GM21423 (cell line): ENCODE measurements around the gene METTL23.

Experiments used
- ATAC-seq: cut with Tn5 transposase; IDR thresholded peaks from one replicate; pipeline ENCODE4 v1.9.1; 2021; ENCODE audit warnings: mild to moderate bottlenecking, moderate library complexity; ENCODE audit not compliant: unreplicated experiment

Gene METTL23

GRCh38 chr17:76726776-76727718, at the start of gene METTL23:
Gene METTL23, plus strand, starts transcription at chr17:76726839. Its CDS starts 2,872 bp downstream, at chr17:76729711.
- ATAC-seq = peak; percentile 48

DNA sequence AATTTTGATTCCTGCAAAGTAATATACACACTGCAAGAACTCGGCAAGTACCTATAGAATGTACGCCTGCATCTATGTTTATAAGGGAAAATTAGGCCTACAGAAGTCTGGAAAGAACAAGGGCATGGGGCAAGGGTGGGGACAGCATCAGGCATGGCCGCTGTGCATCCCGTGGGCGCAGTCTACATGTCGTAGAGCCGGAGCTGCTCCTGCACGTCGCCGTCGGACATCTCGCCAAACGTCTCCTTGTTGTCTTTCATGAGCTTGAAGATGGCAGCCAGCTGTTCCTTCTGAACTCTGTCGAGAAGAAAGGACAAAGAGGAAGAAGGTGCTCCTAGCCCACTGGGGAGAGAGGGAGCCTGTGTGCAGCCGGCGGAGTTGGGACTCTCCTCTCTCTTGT, 49.2 kb upstream of the METTL23 start:
- ATAC-seq = no peak

GRCh38 chr17:76678330-76678729, 48.3 kb upstream of the METTL23 start:
- ATAC-seq = no peak

- no peak for ATAC-seq
These were observed 47.4 kb upstream of the METTL23 start for GRCh38 chr17:76679239-76679638.

DNA sequence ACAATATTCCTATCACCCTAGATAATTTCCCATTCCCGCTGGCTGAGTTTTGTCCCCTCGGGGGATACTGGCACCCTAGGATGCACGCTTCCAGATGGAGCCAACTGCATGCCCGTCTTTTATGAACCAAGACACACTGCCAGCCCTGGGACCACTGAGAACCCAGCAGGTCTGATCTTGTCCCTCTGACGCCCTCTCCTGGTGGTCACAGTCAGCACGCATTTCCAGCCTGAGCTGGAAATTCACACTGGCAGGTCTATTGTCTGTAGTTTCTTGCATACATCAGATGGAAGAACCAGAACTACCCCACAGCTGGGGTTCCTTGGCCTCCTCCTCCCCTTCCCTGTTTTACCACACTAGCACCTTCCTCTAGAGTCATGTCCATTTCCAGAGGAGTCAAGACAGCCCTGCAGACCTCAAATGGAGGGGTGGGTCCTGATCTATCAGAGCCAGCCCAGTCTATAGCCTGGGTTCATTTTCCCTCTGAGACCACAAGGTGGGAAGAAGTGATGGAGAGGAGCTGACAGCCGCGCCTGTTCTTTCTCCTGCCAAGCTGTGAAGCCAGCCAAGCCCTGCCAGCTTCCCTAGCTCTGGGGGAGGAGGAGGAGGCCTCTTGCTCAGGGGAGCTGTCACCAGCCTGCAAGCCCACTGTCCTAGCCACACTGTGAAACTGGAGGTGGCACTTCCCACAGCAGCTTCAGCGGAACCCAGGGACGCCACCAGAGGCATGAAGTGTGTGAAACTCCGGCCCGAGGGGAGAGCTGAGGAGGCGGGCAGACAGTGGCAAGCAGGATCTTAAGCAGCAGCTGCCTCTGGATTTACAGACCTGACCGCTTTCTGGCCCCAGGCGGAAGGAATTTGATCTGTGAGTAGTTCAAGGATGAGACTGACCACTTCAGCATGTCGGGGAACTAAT, 45.2 kb upstream of the METTL23 start:
- ATAC-seq = no peak

DNA sequence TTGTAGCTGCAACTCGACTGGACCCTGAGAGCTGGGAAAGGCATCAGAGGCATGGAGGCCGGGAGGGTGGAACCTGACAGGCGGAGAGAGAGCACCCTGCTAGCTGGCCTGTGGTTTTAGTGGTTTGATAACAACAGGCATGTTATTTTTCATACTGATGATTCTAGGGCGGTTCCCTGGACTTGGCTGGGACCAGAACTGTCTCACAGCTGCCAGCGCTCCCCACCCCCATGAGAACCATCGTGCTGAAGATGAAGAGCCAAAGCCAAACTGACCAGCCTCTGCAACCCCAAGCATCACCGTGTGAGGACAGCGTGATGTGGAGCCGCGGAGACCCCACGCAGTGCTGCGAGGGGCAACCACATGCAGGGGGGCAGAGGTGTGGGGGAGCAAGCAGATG, 44.3 kb upstream of the METTL23 start:
- no peak for ATAC-seq

DNA sequence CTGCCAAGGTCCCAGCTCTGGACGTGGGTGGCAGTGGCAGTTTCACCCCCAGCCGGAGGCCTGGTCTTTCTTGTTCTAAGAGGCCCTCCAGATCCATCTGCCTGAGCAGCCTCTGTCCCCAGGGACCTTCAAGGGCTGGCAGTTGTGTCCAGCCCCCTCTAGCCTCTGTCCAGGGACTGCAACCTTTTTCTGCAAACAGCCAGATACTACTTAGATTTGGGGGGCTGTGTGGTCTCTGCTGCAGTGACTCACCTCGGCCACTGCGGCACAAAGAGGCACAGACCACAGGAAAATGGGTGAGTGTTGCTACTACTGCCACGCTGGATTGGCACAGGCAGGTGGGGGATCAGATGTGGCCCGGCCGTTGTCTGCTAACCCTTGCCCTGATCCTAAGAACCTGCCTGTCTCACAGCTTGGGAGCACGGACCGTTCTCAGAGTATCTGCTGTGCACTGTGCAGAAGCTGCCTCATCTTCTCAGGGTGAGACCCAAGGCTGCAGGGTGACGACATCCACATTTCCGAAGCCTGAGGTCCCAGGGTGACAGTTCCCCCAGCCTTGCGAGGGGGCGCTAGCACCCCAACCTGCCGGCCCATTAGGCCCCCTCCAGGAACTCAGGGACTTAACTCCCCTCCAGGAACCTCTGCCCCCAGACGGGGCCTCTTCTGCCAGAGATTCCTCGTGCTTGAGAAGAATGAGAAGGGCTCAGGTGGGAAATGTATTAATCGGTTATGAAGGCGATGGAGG, 43.5 kb upstream of the METTL23 start:
- ATAC-seq = no peak

DNA sequence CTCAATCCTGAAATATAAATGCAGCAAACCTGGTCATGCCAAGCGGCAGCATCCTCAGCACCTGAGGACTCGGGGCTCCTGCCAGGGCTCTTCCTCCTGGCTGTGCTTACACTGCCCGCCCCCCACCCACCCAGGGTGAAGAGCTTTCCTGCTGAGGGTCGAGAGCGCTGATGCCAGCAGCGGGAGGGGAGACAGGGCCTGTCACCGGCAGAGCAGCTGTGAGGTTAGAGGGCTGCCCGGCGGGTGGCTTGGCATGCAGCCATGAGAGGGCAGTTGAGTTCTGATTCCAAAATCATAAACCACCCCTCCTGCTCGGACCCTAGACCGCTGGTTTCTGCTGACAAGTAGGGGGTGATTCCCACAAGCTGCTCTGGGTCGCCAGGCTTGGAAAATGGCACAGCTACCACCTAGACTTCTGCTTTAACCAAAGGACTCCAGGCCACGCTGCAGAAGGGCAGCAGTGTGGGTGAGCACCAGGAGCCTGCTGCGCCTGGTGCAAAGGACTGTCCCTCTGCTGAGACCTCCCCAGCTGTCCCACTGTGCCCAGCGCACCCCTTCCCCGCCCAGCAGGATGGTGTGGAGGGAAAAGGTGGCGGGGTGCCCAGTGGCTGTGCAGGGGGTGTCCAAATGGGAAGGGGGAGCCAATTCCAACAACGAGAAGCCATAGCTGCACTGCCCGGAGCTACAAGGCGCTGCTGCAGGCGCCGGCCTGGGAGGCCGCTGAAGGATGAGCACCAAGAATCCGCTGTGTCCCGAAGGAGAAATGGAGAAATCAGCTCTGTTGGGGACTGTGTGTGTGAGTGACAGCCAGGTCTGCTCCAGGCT, 42.5 kb upstream of the METTL23 start:
- ATAC-seq = no peak

- no peak for ATAC-seq
These were observed 41.9 kb upstream of the METTL23 start for GRCh38 chr17:76684756-76685155.

DNA sequence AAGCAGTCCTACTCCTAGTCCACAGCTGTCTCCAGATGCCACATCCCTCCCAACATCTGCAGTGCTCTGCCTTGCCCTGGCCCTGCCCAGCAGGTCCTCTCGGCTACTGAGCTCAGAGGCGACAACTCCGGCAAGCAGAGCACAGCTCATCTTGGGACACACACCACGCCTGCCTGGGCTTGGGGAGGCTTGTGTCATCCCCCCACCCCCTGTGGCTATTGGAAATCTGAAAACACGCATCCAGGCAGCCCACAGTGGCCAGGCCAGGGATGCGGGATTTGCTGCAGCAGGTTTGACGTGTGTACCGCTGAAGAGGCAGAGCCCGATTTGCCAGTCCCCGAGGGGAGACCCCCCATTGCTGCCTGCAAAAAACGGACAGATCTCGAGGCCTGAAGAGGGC, 41.3 kb upstream of the METTL23 start:
- ATAC-seq = no peak

GRCh38 chr17:76685846-76686245, 40.8 kb upstream of the METTL23 start:
- ATAC-seq = no peak

GRCh38 chr17:76686538-76687297, 39.9 kb upstream of the METTL23 start:
- ATAC-seq = no peak

DNA sequence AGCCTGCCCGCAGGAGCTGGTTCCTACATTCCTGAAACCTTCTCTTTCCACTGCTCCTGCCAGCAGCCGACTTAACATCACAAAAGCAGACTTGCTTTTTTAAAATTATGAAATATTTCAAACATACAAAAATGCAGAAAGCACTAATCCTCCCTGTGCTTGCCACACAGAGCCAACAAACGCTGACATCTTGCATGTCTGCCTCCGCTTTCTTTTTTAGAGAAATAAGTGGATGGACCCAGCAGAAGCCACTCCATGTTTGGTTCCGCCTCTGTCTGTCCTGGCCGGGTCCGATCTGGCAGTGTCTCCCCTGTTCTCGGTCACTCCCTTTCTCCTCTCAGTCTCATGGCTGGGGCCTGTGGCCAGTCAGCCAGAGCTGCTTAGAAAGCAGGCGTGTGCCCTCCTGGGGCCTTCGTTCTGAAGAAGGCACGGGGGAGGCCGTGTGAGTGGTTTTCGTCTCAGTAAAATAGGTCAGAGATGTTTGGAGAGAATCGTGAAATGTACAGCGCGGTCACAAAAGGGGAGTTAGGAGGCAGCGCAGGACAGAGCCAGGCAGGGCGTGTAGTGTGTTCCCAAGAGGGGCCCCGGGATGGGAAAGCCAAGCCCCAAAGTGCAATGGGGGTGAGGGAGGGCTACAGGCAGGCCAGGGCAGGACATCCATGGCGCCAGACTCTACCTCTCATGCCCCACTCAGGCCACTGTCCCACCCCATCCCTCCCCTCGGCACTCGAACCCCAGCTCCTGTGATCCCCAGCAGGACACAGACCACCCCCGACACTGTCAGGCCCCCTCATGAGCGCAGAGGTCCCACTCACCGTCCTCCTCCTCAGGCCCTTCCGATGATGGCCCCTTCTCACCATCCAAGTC, 39.1 kb upstream of the METTL23 start:
- ATAC-seq = no peak

DNA sequence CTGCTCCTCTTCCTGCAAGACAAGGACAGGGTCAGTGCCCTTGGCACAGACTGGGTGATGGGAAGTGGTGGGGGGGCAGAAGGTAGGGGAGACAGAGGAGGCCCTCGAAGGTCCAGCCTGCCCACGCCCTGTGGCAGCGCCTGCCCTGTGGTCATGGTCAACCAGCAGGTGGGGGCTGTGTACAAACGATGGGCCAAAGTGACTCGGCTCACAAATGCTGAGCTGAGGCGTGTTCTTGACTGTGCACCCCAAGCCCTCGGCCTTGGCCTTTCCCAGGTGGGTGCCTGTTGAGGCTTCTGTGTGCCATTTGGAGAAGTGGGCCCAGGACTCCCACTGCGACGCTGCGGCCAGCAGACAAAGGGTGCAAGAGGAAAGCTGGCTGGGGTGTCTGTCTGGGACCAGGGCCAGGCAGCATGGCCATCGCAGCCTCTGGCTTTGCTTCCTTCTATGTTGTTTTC, 38.4 kb upstream of the METTL23 start:
- ATAC-seq = no peak

DNA sequence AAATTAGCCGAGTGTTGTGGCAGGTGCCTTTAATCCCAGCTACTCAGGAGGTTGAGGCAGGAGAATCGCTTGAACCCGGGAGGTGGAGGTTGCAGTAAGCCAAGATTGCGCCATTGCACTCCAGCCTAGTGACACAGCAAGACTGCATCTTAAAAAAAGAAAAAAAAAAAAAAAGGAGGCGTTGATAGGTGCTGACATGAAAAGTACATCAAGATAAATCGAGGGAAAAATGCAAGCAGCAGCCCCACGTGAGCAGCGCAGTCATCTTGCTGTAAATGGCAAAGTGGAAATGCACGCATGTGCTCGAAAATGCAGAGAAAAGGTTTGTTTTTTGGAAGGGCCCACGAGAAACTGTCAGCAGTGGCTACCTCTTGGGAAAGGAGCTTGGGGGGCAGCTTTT, 36.8 kb upstream of the METTL23 start:
- ATAC-seq = no peak

- ATAC-seq = no peak
These were observed 35.9 kb upstream of the METTL23 start for GRCh38 chr17:76690596-76691280.

DNA sequence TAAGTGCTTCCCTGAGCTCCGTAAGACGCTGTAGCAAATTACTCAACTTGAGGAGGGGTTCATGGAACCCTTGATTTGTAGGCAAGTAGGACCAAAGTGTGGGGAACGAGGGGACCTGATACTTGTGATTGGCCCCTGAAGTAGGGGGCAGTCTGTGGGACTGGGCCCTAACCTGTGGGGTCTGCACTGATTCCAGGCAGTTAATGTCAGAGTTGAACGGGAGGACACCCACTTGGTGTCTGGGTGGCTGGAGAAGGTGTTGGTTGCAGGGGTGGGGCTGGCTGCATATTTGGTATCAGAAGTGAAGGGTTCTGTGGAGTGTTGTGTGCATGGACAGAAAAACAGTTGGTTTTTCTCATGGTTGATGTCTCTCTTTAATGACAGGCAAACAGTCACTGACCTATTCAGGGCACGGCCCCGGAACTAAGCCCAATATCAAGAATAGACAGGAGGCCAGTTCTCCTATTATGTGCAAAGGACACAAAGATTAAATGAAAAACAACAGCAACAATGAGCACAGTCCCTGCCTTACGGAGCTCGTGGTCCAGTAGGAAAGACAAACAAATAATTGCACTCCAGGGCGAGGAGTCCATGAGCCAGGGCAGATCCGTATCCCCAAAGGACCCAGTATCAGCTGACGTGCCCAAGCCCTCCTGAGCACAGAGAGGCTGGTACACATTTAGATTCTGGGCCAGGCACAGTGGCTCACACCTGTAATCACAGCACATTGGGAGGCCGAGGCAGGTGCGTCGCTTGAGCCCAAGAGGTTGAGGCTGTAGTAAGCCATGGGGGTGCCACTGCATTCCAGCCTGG, 35.1 kb upstream of the METTL23 start:
- ATAC-seq = no peak
